ENCODE data around the gene CLINT1.
A peak's percentile ranks its signal among the peaks of the same experiment; 100 is the strongest.

The CLINT1 gene

GRCh38 chr5:157858527-157859226 is at the start of gene CLINT1:
TSS of gene CLINT1 (minus strand) at chr5:157859145. CDS start at chr5:157858970, 175 bp downstream.
- DNase-seq (ENCODE audit: low read depth): peak; percentile 81
- TF ChIP-seq CTCF (conservative IDR thresholded peaks at IDR 0.05; ENCODE audit: low read length): no peak
- H3K4me3 ChIP-seq (ENCODE audit: low read length): peak within 1 kb of the TSS; percentile 93

GRCh38 chr5:157908459-157908858 is 49.5 kb upstream of the CLINT1 start:
- DNase-seq (ENCODE audit: low read depth): no peak
- no peak overlapping the region for H3K4me3 ChIP-seq (ENCODE audit: low read length)
- no peak for TF ChIP-seq CTCF (conservative IDR thresholded peaks at IDR 0.05; ENCODE audit: low read length)

- H3K4me3 ChIP-seq (ENCODE audit: low read length): no peak overlapping the region
- TF ChIP-seq CTCF (conservative IDR thresholded peaks at IDR 0.05; ENCODE audit: low read length): no peak
- DNase-seq (ENCODE audit: low read depth): no peak
These were observed 48.5 kb upstream of the CLINT1 start for GRCh38 chr5:157907479-157907878.

- no peak for DNase-seq (ENCODE audit: low read depth)
- no peak for TF ChIP-seq CTCF (conservative IDR thresholded peaks at IDR 0.05; ENCODE audit: low read length)
- no peak overlapping the region for H3K4me3 ChIP-seq (ENCODE audit: low read length)
These were observed 44.1 kb upstream of the CLINT1 start for GRCh38 chr5:157903117-157903450.

- DNase-seq (ENCODE audit: low read depth): no peak
- H3K4me3 ChIP-seq (ENCODE audit: low read length): no peak overlapping the region
- no peak for TF ChIP-seq CTCF (conservative IDR thresholded peaks at IDR 0.05; ENCODE audit: low read length)
These were observed 43.6 kb upstream of the CLINT1 start for GRCh38 chr5:157902449-157903116.

- no peak for TF ChIP-seq CTCF (conservative IDR thresholded peaks at IDR 0.05; ENCODE audit: low read length)
- DNase-seq (ENCODE audit: low read depth): no peak
- H3K4me3 ChIP-seq (ENCODE audit: low read length): no peak overlapping the region
These were observed 41.7 kb upstream of the CLINT1 start for GRCh38 chr5:157900644-157901043.

- DNase-seq (ENCODE audit: low read depth): no peak
- no peak overlapping the region for H3K4me3 ChIP-seq (ENCODE audit: low read length)
- no peak for TF ChIP-seq CTCF (conservative IDR thresholded peaks at IDR 0.05; ENCODE audit: low read length)
These were observed 34.7 kb upstream of the CLINT1 start for GRCh38 chr5:157893611-157894010.
